ENCODE measurements around the gene GDI2. TPM values are rescaled to one million over a fixed set of nuclear protein-coding genes. Genes with fewer than 3 reads are reported as not detected.

GDI2 gene
- total RNA-seq, 1 experiment from 2014 or later = 144 TPM

GRCh38 chr10:5764422-5765297, 48.6 kb downstream of the GDI2 start (continued):
- TF ChIP-seq, protein P1, sequence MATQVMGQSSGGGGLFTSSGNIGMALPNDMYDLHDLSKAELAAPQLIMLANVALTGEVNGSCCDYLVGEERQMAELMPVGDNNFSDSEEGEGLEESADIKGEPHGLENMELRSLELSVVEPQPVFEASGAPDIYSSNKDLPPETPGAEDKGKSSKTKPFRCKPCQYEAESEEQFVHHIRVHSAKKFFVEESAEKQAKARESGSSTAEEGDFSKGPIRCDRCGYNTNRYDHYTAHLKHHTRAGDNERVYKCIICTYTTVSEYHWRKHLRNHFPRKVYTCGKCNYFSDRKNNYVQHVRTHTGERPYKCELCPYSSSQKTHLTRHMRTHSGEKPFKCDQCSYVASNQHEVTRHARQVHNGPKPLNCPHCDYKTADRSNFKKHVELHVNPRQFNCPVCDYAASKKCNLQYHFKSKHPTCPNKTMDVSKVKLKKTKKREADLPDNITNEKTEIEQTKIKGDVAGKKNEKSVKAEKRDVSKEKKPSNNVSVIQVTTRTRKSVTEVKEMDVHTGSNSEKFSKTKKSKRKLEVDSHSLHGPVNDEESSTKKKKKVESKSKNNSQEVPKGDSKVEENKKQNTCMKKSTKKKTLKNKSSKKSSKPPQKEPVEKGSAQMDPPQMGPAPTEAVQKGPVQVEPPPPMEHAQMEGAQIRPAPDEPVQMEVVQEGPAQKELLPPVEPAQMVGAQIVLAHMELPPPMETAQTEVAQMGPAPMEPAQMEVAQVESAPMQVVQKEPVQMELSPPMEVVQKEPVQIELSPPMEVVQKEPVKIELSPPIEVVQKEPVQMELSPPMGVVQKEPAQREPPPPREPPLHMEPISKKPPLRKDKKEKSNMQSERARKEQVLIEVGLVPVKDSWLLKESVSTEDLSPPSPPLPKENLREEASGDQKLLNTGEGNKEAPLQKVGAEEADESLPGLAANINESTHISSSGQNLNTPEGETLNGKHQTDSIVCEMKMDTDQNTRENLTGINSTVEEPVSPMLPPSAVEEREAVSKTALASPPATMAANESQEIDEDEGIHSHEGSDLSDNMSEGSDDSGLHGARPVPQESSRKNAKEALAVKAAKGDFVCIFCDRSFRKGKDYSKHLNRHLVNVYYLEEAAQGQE (IDR thresholded peaks at IDR 0.05; ENCODE audit: low read depth) = no peak
- no peak for TF ChIP-seq ZFX (IDR thresholded peaks at IDR 0.05)

GRCh38 chr10:5762531-5762930, 50.7 kb downstream of the GDI2 start:
- CTCF ChIA-PET = no interaction called here
- POLR2A ChIA-PET = no interaction called here
- ATAC-seq = no peak
- H3K9me3 ChIP-seq (ENCODE audit: control insufficient read depth in 1 of 2, insufficient read depth in 1 of 2, low read depth in 1 of 2, low read length in 2 of 2) = no peaks in the 10 kb centered on the region
- peaks cover 6% of the 10 kb centered on the region; the same call in 1 of the 2 replicates for H4K20me1 ChIP-seq (ENCODE audit: insufficient read depth)
- H3K36me3 ChIP-seq (ENCODE audit: control insufficient read depth in 1 of 2, insufficient read depth in 2 of 2, low read length in 2 of 2) = peaks cover 58 to 71% of the 10 kb centered on the region in 2 experiments
- no peaks in the 10 kb centered on the region for H3K4me1 ChIP-seq (ENCODE audit: control insufficient read depth in 1 of 2, insufficient read depth in 2 of 2, low read length in 2 of 2)
- DNase-seq (ENCODE audit: low read depth, low spot score) = no peak
- BruUV-seq (replicated peaks) = no TSS peak
- intact Hi-C loops (cut with micrococcal nuclease) = no loop called here
- RAD21 ChIA-PET (ENCODE audit: low non-redundant PET in 1 of 2, low total read pairs in 2 of 2, uncharacterized antibody in 2 of 2, unreplicated experiment in 2 of 2) = no interaction called here
- no peaks in the 10 kb centered on the region for H3K27me3 ChIP-seq (ENCODE audit: insufficient read depth, low read length)
- no peaks in the 10 kb centered on the region for H3K9me2 ChIP-seq (ENCODE audit: insufficient read depth)
- H3K27ac ChIP-seq (ENCODE audit: low read depth, low read length) = no peak overlapping the region
- no peak overlapping the region for H3K4me3 ChIP-seq (replicated peaks in 1 of 2; ENCODE audit: low read depth in 1 of 2, low read length in 2 of 2)
- no peak overlapping the region for H2AFZ ChIP-seq (ENCODE audit: low read depth, low read length, poor library complexity, severe bottlenecking)
- no peak overlapping the region for H3K4me2 ChIP-seq (ENCODE audit: low read length)
- peaks cover 22% of the 10 kb centered on the region; the same call in 1 of the 2 replicates for H3K79me2 ChIP-seq (ENCODE audit: insufficient read depth, low read length)
- H3K9ac ChIP-seq (ENCODE audit: low read length) = no peak overlapping the region
- TF ChIP-seq JUND (IDR thresholded peaks at IDR 0.05) (no peak), SIN3A (IDR thresholded peaks at IDR 0.05; ENCODE audit: low read depth) (no peak), RAD21 (IDR thresholded peaks at IDR 0.05; ENCODE audit: low read depth) (no peak), POLR2AphosphoS5 (IDR thresholded peaks at IDR 0.05; ENCODE audit: low read depth, low read length) (no peak), SP1 (IDR thresholded peaks at IDR 0.05; ENCODE audit: low read depth) (no peak), EZH2phosphoT487 (IDR thresholded peaks at IDR 0.05; ENCODE audit: borderline replicate concordance) (no peak), EGR1 (IDR thresholded peaks at IDR 0.05; ENCODE audit: low read depth) (no peak), ELF1 (IDR thresholded peaks at IDR 0.05; ENCODE audit: borderline replicate concordance, low read depth) (no peak), SRF (IDR thresholded peaks at IDR 0.05; ENCODE audit: low read depth) (no peak), ATF3 (IDR thresholded peaks at IDR 0.05) (no peak)
- TF ChIP-seq, protein P2, sequence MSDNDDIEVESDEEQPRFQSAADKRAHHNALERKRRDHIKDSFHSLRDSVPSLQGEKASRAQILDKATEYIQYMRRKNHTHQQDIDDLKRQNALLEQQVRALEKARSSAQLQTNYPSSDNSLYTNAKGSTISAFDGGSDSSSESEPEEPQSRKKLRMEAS (IDR thresholded peaks at IDR 0.05) = no peak
- TF ChIP-seq, protein P1 (IDR thresholded peaks at IDR 0.05; ENCODE audit: low read depth) = no peak
- TF ChIP-seq, protein P3, sequence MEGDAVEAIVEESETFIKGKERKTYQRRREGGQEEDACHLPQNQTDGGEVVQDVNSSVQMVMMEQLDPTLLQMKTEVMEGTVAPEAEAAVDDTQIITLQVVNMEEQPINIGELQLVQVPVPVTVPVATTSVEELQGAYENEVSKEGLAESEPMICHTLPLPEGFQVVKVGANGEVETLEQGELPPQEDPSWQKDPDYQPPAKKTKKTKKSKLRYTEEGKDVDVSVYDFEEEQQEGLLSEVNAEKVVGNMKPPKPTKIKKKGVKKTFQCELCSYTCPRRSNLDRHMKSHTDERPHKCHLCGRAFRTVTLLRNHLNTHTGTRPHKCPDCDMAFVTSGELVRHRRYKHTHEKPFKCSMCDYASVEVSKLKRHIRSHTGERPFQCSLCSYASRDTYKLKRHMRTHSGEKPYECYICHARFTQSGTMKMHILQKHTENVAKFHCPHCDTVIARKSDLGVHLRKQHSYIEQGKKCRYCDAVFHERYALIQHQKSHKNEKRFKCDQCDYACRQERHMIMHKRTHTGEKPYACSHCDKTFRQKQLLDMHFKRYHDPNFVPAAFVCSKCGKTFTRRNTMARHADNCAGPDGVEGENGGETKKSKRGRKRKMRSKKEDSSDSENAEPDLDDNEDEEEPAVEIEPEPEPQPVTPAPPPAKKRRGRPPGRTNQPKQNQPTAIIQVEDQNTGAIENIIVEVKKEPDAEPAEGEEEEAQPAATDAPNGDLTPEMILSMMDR (IDR thresholded peaks at IDR 0.05 in 2 of 3, conservative IDR thresholded peaks at IDR 0.05 in 1 of 3; ENCODE audit: borderline replicate concordance in 1 of 3, insufficient read depth in 1 of 3, low read depth in 2 of 3, low read length in 2 of 3) = no peak
